GM12873 (cell line): ENCODE data around the gene AGBL5.

ENCODE experiments used
- TF ChIP-seq, protein P1 (sequence below): IDR thresholded peaks from 2 replicates; pipeline ENCODE4 v1.5.1; 2012; ENCODE audit warnings: low read depth, mild to moderate bottlenecking, moderate library complexity, low read length, control low read depth; ENCODE audit not compliant: insufficient read depth; ENCODE audit errors: missing control alignments

The AGBL5 gene

DNA sequence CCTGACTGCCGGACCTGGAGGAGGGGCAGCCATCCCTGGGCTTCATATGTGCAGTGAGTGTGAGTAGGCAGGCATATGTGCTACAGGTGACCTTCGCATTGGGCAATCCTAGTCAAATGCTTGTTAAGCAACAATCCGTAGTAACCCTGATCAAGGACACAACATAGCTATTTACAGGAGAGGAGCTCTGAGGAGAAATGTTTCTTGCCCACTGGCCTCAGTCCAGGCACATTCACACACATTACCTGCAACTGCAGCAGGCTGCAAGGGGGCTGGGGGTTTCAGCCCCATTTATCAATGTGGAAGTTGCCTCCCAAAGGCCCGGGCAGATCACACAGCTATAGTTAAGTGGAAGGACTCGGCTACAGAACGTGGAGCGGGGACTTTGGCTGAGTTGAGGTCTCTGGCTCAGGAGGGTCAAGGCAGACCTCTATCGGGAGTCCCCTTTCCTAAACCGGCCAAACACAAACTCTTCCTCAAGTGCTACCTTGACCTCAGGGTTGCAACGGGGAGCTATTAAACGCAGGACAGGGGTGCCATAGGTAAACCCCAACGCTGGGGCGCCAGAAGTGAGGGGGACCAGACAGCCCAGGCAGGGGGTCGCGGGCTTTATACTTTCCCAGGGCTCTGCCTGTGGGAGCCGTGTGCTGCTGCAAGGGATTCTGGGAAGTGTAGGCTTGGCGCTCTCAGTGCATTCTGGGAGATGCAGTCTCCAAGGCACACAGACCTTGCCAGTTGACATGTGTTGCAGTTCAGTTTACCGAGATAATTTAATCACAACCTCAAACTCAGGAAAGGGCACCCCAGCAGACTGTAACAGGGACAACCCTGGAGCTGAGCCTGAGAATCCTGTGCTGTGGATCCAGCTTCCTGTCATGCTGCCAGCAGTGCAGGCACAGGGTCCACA, 44.5 kb downstream of the AGBL5 start:
- TF ChIP-seq, protein P1, sequence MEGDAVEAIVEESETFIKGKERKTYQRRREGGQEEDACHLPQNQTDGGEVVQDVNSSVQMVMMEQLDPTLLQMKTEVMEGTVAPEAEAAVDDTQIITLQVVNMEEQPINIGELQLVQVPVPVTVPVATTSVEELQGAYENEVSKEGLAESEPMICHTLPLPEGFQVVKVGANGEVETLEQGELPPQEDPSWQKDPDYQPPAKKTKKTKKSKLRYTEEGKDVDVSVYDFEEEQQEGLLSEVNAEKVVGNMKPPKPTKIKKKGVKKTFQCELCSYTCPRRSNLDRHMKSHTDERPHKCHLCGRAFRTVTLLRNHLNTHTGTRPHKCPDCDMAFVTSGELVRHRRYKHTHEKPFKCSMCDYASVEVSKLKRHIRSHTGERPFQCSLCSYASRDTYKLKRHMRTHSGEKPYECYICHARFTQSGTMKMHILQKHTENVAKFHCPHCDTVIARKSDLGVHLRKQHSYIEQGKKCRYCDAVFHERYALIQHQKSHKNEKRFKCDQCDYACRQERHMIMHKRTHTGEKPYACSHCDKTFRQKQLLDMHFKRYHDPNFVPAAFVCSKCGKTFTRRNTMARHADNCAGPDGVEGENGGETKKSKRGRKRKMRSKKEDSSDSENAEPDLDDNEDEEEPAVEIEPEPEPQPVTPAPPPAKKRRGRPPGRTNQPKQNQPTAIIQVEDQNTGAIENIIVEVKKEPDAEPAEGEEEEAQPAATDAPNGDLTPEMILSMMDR: no peak

DNA sequence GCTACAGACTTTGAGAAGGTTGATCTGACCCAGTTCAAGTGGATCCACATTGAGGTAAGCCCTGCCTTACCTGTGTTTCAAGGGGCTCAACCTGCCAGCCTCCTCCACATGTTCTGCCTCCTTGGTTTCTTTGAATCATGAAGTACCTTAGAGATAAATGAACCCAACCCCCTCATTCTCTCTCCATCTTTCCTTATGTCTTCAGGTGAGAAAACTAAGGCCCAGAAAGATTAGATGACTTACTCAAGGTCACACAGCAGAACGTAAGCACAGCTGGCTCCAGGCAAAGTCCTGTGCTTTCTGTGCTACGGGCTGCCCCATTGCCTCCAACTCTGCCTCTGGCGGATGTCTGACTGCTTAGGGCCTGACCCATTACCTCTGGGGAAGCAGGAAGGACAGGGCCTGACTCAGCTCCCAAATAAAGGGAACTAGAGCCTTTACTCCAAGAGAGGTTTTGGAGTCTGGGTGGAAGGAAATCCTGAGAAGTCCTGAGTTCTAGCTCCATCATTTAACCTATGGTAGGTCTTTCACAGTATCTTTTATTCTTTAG, 45.4 kb downstream of the AGBL5 start:
- TF ChIP-seq, protein P1: no peak

DNA sequence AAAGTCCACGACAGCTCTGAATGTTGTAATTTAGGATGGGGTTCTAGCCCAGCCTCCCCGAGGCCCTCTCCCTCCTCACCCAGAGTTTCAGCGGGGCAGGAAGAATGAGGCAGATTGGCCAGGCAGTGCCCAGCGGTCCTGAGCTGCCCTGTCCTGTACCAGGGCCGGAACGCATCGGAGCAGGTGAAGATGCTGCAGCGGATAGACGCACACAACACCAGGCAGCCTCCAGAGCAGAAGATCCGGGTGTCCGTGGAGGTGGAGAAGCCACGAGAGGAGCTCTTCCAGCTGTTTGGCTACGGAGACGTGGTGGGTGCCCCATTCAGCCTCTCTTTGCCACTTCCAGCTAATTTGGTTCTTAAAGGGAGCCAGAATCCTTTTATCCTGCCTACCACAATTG, 45.9 kb downstream of the AGBL5 start:
- TF ChIP-seq, protein P1: no peak

DNA sequence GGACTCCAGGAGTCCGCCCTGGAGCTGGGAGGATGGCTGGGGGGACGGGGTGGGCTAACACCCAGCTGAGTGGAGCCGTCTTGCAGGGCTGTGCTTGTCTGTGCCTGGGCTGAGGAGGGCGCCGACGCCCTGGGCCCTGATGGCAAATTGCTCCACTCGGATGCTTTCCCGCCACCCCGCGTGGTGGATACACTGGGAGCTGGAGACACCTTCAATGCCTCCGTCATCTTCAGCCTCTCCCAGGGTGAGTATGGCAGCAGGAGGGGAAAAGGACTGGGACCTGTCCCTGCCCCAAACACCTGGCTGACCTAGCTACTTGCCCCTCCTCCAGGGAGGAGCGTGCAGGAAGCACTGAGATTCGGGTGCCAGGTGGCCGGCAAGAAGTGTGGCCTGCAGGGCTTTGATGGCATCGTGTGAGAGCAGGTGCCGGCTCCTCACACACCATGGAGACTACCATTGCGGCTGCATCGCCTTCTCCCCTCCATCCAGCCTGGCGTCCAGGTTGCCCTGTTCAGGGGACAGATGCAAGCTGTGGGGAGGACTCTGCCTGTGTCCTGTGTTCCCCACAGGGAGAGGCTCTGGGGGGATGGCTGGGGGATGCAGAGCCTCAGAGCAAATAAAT, 48.0 kb downstream of the AGBL5 start:
- TF ChIP-seq, protein P1: no peak

DNA sequence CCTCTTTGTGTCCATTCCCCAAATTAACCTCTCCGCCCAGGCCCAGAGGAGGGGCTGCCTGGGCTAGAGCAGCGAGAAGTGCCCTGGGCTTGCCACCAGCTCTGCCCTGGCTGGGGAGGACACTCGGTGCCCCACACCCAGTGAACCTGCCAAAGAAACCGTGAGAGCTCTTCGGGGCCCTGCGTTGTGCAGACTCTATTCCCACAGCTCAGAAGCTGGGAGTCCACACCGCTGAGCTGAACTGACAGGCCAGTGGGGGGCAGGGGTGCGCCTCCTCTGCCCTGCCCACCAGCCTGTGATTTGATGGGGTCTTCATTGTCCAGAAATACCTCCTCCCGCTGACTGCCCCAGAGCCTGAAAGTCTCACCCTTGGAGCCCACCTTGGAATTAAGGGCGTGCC, 48.6 kb downstream of the AGBL5 start:
- TF ChIP-seq, protein P1: no peak

DNA sequence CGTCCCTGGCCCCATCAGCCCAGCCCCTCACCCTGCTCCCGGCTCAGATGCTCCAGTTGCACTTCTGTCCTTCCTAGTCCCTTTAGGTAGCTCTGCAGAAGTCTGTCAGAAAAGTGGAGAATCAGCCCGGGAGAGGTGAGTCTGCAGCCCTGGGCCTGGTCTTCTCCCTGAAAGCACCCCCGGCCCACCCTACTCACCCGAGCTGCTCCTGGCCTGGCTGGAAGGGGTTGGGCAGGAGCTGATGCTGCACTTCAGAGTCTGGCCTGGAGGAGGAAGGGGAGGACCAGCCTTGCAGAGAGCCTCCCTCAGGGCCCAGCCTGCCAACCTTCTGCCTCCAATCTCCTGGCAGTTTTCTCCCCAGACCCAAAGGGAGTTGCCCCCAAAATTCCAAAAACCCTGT, 50.9 kb downstream of the AGBL5 start:
- TF ChIP-seq, protein P1: no peak

DNA sequence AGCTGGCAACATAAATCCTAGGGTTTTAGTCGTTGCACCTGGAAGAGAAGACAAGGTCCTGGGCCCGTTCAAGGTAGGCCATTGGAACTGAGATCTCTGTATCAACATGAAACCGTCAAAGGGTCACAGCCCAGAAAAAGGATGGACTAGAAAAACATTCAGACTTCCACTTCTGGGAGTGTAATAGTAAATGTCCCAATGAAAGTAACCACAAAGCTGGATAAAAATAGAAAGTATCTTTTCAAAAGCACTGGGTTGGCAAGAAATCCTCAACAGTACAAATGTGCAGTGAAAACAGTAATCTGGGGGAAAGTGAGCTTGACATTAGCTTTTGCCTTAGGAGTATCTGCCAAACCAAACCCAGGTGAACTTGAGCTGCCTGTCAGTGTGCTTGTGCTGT, 54.5 kb downstream of the AGBL5 start:
- TF ChIP-seq, protein P1: no peak
